ENCODE measurements around the gene ZNF547.

GRCh38 chr19:57374179-57374578 lies 10.8 kb downstream of the ZNF547 start:
- TF ChIP-seq FOXK2 (IDR thresholded peaks at IDR 0.05) (no peak), LEF1 (IDR thresholded peaks at IDR 0.05; ENCODE audit: borderline replicate concordance) (no peak), PKNOX1 (IDR thresholded peaks at IDR 0.05) (no peak), TARDBP (IDR thresholded peaks at IDR 0.05) (no peak), FOXA1 (IDR thresholded peaks at IDR 0.05) (no peak), SP1 (IDR thresholded peaks at IDR 0.05) (no peak), NFRKB (IDR thresholded peaks at IDR 0.05) (no peak), SUZ12 (IDR thresholded peaks at IDR 0.05) (no peak), BHLHE40 (IDR thresholded peaks at IDR 0.05; ENCODE audit: borderline replicate concordance) (no peak), FOXM1 (IDR thresholded peaks at IDR 0.05; ENCODE audit: borderline replicate concordance) (no peak), HDGF (IDR thresholded peaks at IDR 0.05; ENCODE audit: borderline replicate concordance) (no peak), CTBP1 (IDR thresholded peaks at IDR 0.05; ENCODE audit: borderline replicate concordance) (no peak), ELF4 (IDR thresholded peaks at IDR 0.05) (no peak), ZNF384 (IDR thresholded peaks at IDR 0.05) (no peak)

Data from HEK293T (cell line).